ENCODE measurements around the gene MRPL12. TPM values are rescaled to one million over a fixed set of nuclear protein-coding genes. Genes with fewer than 3 reads are reported as not detected.

The MRPL12 gene
- total RNA-seq, 1 experiment from 2014 or later = 157 TPM

DNA sequence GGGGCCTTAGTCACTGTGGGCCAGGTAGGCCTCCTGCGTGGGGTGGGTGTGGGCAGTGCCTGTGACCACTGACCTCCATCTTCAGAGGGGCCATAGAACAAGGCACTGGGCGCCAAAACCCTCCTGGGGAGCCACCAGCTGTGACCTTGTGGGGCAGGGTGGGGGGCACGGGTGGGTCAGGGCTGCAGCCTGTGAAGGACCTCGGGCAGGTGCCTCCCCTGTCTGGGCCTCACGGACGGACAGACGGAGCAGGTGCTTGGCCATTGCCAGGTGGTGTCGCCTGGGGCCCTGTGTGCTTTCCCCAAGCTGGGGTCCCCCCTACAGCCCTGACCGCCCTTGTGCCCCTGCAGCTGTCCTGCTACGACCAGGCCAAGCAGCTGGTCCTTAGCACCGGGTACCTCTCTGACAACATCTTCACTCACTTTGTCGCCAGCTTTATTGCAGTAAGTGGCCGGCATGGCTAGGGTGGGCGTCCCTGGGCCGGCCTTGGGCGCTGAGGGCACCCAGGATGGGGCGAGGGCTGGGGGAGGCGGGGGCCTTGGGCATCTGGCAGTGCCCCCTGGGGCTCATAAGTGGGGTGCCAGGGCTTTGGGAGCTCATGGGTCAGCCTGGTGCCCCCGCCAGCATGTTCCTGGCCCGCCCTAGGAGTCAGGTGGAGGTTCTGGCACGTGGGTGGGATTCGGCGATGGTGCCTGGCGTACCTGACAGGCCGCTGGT, 14.0 kb downstream of the MRPL12 start:
- Histone ChIP-seq H3K4me3 (ENCODE audit: low read depth in 2 of 2, low read length in 2 of 2) (no peak overlapping the region), H3K27me3 (ENCODE audit: control insufficient read depth, insufficient read depth, low read length) (no peaks in the 10 kb centered on the region), H3K27ac (ENCODE audit: low read length) (no peak overlapping the region), H3K4me1 (ENCODE audit: control insufficient read depth, insufficient read depth, low read length) (peaks cover 15% of the 10 kb centered on the region), H3K36me3 (ENCODE audit: control insufficient read depth, insufficient read depth, low read length) (peaks cover 3% of the 10 kb centered on the region; the same call in 1 of the 2 replicates), H3K9me3 (ENCODE audit: control insufficient read depth, insufficient read depth, low read depth, low read length) (no peaks in the 10 kb centered on the region)
- TF ChIP-seq, protein P1, sequence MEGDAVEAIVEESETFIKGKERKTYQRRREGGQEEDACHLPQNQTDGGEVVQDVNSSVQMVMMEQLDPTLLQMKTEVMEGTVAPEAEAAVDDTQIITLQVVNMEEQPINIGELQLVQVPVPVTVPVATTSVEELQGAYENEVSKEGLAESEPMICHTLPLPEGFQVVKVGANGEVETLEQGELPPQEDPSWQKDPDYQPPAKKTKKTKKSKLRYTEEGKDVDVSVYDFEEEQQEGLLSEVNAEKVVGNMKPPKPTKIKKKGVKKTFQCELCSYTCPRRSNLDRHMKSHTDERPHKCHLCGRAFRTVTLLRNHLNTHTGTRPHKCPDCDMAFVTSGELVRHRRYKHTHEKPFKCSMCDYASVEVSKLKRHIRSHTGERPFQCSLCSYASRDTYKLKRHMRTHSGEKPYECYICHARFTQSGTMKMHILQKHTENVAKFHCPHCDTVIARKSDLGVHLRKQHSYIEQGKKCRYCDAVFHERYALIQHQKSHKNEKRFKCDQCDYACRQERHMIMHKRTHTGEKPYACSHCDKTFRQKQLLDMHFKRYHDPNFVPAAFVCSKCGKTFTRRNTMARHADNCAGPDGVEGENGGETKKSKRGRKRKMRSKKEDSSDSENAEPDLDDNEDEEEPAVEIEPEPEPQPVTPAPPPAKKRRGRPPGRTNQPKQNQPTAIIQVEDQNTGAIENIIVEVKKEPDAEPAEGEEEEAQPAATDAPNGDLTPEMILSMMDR (IDR thresholded peaks at IDR 0.05) = no peak
- TF ChIP-seq TCF7L2 (IDR thresholded peaks at IDR 0.05; ENCODE audit: low read depth, low read length) (no peak), POLR2AphosphoS5 (IDR thresholded peaks at IDR 0.05; ENCODE audit: low read depth, low read length) (no peak), SIN3A (IDR thresholded peaks at IDR 0.05; ENCODE audit: borderline replicate concordance, insufficient read depth, low read depth, low read length) (no peak)
- TF ChIP-seq, protein P2, sequence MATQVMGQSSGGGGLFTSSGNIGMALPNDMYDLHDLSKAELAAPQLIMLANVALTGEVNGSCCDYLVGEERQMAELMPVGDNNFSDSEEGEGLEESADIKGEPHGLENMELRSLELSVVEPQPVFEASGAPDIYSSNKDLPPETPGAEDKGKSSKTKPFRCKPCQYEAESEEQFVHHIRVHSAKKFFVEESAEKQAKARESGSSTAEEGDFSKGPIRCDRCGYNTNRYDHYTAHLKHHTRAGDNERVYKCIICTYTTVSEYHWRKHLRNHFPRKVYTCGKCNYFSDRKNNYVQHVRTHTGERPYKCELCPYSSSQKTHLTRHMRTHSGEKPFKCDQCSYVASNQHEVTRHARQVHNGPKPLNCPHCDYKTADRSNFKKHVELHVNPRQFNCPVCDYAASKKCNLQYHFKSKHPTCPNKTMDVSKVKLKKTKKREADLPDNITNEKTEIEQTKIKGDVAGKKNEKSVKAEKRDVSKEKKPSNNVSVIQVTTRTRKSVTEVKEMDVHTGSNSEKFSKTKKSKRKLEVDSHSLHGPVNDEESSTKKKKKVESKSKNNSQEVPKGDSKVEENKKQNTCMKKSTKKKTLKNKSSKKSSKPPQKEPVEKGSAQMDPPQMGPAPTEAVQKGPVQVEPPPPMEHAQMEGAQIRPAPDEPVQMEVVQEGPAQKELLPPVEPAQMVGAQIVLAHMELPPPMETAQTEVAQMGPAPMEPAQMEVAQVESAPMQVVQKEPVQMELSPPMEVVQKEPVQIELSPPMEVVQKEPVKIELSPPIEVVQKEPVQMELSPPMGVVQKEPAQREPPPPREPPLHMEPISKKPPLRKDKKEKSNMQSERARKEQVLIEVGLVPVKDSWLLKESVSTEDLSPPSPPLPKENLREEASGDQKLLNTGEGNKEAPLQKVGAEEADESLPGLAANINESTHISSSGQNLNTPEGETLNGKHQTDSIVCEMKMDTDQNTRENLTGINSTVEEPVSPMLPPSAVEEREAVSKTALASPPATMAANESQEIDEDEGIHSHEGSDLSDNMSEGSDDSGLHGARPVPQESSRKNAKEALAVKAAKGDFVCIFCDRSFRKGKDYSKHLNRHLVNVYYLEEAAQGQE (IDR thresholded peaks at IDR 0.05; ENCODE audit: insufficient read depth in 1 of 2, low read depth in 2 of 2, low read length in 1 of 2) = no peak
- DNase-seq (ENCODE audit: low read depth, low spot score) (no peak), ATAC-seq (no peak)
- BruUV-seq (replicated peaks) = no TSS peak
- ChIA-PET POLR2A (no interaction called here), CTCF (no interaction called here)
- intact Hi-C loops (cut with micrococcal nuclease; ENCODE audit: unreplicated experiment) = no loop called here
- in situ Hi-C loops (cut with HindIII; ENCODE audit: low pct_unique_long_range_greater_than_20kb, low sequenced_read_pairs) = no loop called here

DNA sequence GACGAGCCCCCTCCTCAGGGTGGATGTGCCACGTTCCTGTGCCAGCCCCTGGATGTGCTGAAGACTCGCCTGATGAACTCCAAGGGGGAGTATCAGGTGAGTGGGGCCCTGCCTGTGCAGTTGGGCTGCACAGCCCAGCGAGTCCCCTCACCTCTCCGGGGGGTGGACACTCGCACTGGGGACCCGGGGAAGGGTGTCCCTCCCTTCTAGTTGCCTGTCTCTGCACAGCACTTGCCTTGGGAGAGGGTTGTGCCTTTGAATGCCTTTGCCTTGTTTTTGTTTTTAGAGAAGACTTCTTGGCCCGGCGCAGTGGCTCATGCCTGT, 14.6 kb downstream of the MRPL12 start:
- DNase-seq (ENCODE audit: low read depth, low spot score) (no peak), ATAC-seq (no peak)
- ChIA-PET POLR2A (no interaction called here), CTCF (no interaction called here)
- Histone ChIP-seq H3K27me3 (ENCODE audit: control insufficient read depth, insufficient read depth, low read length) (no peaks in the 10 kb centered on the region), H3K4me3 (ENCODE audit: low read depth in 2 of 2, low read length in 2 of 2) (no peak overlapping the region), H3K9me3 (ENCODE audit: control insufficient read depth, insufficient read depth, low read depth, low read length) (no peaks in the 10 kb centered on the region), H3K36me3 (ENCODE audit: control insufficient read depth, insufficient read depth, low read length) (peaks cover 2% of the 10 kb centered on the region; the same call in 1 of the 2 replicates), H3K4me1 (ENCODE audit: control insufficient read depth, insufficient read depth, low read length) (peaks cover 15% of the 10 kb centered on the region), H3K27ac (ENCODE audit: low read length) (no peak overlapping the region)
- in situ Hi-C loops (cut with HindIII; ENCODE audit: low pct_unique_long_range_greater_than_20kb, low sequenced_read_pairs) (no loop called here), intact Hi-C loops (cut with micrococcal nuclease; ENCODE audit: unreplicated experiment) (no loop called here)
- TF ChIP-seq, protein P1 (IDR thresholded peaks at IDR 0.05) = no peak
- no peak for TF ChIP-seq TCF7L2 (IDR thresholded peaks at IDR 0.05; ENCODE audit: low read depth, low read length)
- no peak for TF ChIP-seq SIN3A (IDR thresholded peaks at IDR 0.05; ENCODE audit: borderline replicate concordance, insufficient read depth, low read depth, low read length)
- no peak for TF ChIP-seq POLR2AphosphoS5 (IDR thresholded peaks at IDR 0.05; ENCODE audit: low read depth, low read length)
- TF ChIP-seq, protein P2 (IDR thresholded peaks at IDR 0.05; ENCODE audit: insufficient read depth in 1 of 2, low read depth in 2 of 2, low read length in 1 of 2) = no peak
- no TSS peak for BruUV-seq (replicated peaks)
